Embryonic facial prominence (tissue), 1 donor: Measurements from ENCODE around the gene STXBP4.

Experiments used
- DNase-seq: peaks from one replicate; pipeline ENCODE4 v3.0.0-alpha.2; 2016; ENCODE audit errors: extremely low spot score

The STXBP4 gene

DNA sequence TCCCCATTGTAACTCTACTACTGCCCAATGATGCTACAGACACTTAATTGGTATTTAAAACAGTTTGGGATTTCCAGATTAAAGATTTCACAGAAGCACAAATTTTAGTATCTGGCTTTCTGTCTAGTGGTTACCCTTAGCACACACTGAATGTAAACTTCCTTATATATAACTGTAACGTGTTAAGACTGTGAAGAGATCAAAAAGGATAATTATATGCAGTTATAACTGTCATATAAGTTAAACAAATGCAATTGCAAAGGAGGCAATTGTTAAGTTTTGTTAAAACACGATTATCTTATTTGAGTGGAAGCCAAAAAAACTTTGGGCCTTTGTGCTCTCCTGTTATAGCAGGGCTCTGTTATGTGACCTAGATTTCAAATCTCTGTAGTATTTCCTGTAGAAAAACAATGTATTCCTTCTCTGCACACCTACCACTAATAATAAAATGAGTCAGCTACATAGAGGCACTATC is 147.9 kb downstream of the STXBP4 start:
- DNase-seq: no peak

DNA sequence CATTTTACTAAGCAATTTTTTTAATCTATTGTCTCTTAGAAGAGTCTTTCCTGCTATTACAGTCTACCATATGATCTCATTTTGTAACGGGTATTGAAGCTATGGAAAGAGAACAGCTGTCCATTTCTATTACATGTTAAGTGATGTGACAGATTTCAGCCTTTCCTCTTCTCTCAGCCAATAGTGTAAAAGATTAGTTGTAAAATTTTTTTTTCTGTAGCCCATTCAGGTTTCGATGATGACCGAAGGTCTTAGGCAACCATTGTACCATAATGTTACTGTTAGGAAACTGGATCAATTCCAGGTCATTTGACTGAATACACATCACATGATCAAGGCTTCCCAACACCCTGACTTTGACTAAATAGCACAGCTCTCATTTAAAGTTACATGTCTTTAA is 148.6 kb downstream of the STXBP4 start:
- DNase-seq: no peak

DNA sequence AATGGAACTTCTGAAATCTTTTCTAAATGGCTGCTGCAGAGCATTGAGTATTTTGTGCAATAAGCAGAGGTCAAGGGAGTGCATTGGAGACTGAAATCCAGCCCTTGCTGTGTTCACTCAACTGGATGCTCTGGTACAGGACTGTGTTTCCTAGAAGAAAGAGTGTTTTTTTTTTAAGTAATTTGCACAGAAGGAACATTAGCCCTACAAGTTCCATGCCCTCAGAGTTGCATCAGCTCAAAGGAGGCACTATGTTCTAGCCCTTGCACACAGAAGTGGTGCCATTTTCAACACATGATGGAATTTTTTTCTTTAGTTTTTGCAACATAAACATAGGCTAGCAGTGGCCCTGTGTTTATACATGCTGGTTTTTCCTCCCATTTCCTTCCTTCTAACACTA is 152.1 kb downstream of the STXBP4 start:
- DNase-seq: no peak

DNA sequence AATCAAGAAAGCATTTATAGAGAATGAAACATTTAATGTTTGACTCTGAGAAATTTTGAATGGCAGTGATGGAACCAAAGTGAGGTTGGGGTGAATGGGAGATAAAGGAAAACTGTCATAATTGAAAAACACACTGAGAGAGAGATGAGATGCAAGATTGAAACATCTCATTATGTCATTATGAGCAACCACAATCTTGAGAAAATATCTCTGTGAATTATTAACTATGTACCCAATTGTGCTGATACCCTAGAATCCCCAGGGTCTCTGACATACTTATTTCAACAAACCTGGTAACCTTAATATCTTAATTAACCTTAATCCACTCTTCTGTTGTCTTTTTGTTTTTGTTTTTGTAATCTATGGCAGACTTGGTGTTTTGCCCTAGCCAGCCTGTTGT is 152.7 kb downstream of the STXBP4 start:
- DNase-seq: no peak

DNA sequence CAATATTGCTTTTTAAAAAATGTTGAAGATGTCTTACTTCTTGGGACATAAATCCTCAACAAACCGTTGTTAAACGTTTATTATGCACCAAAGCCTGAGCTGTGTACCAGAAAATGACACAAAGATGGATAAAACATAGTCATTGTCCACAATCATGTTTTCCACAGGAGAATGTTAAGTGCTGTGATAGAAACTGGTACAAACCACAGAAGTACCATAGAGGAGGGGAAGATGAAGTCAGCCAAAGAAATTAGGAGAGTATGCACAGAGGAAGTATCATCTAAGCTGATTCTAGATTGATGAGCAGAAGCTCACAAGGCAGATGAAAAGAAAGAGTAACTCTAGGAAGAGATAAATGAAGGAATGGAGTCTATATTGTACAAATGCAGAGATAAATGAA is 153.5 kb downstream of the STXBP4 start:
- no peak for DNase-seq

DNA sequence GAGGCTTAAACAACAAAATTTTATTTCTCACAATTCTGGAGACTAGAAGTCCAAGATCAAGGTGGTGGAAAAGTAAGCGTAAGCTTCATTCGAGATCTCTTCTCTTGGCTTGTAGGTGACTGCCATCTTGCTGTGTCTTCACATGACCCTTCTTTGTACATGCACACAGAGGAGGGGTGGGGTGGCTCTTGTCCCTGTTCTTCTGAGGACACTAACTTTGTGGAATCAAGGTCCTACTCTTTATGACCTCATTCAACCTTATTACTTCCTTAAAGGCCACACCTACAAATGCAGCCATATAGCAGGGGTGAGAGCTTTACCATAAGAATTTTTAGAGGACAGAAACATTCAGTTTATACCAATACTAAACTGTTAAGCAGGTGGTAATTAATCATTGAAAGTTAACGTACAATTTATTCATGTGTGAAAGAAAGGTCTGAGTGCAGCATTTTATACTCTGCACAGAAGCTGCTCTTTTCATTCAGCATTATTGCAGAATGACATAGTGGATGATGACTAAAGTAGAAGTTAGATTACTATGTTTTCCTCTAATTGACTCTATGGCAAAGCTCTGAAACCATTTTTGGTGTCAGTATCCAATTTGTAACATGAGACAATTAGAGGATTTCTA is 156.3 kb downstream of the STXBP4 start:
- DNase-seq: no peak

DNA sequence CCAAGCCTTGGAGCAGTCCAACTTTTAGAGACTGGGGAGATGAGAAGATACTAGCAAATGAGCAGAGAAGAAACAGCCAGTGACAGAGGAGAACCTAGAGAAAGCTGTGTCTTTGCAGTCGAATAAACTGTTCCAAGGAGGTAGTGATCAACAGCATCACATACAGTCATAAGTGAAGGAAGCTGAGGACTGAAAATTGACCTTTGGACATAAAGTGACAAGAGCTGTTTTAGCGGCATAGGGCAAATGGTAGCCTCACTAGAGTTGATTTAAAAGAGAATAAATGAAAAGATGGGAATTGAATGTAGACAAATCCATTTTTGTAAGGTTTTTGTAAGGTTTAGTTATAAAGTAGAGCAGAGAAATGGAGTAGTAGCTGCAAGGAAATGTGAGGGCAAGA is 165.0 kb downstream of the STXBP4 start:
- DNase-seq: no peak

DNA sequence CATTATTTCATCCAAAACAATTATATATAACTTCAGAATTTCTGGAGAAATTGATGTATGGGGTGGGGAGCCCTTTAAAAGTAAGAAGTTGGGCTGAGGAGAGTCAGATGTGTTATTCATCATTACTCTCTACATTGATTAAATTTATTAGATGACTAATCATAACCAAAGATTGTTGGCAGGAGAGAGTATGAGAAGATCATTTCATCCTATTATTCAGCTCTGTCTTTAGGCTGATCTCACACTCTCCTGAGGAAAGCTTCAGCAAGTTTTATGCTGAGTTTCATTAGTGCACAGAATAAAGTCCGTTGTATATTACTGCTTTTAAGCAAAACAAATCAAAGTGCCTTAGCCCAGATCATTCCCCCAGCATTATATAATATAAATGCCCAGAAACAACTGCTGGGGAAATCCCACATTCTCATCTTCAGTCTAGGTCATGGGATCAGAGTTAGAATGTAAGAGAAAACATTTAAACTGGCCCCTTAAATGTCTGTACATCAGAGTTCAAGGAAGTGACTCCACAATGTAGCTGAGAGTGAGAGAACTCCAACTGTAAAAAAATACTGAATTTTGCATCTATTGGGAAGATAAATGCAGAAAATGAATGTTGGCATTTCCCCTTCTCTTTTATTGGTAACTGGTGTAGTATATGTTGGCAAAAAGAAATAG is 166.1 kb downstream of the STXBP4 start:
- DNase-seq: no peak

DNA sequence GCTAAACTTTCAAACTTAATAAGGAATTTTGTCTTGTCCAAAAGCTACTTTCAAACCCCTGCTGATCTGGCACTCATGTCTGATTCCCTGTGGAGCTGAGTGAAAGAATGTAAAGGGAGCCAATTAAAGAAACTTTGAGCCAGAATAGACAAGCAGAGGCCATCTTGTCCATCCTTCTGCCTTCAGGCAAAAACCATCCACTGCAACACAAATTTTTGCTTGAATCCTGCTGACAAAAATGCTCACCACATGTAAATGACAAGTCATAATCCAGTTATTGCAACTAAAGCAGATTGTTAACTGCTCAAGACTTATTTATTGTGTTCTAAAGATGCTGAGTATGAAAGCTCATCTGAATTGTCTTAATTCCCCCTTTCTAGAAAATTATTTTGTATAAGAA is 172.2 kb downstream of the STXBP4 start:
- no peak for DNase-seq

DNA sequence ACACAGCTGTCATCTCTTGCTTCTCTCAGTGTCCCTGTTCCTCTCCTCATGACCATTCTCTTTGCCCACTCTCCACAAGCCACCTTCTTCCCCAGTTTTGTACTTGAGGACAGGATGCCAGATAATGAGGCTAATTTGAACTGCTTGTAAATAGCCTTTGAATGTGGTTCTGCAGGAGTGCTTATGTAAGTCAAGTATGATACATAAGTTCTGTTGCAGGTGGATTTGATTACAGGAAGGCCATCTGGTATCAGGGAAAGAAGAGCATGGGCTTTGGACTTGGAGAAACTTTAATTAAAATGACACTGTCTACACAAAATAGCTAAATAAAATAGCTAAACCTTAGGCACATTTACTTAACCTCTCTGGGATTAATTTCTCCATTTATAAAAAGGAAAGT is 176.0 kb downstream of the STXBP4 start:
- no peak for DNase-seq

DNA sequence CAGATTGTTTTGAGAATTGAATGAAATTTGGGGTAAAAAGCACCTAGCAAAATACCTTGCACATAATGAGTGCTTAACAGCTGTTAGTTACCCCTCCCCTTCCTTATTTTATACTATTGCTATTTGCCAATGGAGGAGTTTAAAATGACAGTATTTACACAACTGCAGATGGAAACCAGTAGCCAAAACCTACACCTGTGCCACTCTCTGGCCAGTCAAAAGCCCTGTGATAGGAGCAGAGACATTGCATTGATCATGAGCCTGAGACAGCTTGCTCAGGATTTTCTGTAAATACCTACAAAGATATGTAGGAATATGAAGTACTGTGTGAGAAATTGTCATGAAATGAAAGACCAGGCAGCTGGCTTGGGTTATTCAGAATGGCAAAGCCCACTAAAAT is 180.9 kb downstream of the STXBP4 start:
- DNase-seq: no peak

DNA sequence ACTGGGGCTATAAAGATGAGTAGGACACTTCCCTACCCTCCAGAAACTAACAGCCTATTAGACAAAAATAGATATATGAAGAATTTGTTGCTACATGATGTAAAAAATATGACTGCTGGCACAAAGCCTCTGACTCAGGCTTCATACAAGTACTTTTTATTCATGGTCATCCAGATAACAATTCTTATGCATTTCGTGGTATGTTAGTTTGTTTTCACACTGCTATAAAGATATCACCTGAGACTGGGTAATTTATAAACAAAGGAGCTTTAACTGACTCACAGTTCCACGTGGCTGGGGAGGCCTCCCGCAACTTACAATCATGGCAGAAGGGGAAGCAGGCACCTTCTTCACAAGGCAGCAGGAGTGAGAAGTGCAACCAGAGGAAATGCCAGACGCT is 183.7 kb downstream of the STXBP4 start:
- no peak for DNase-seq

DNA sequence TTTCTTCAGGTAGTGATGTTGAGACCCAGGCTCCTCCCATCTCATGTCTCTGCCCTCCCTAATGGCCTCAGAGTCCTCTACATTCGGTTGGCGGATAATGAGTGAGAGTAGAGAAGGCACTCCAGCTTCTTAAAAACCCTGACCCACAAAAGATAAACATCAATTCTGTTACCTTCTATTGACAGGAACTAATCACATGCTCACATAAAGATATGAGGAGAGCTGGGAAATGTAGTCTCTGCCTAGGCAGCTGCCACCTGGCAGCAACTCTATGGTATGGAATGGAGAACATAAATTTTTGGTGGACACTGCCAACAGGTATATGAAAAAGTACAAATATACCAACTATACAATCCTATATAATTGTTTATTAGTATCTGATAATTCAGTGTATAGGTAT is 185.5 kb downstream of the STXBP4 start:
- no peak for DNase-seq

DNA sequence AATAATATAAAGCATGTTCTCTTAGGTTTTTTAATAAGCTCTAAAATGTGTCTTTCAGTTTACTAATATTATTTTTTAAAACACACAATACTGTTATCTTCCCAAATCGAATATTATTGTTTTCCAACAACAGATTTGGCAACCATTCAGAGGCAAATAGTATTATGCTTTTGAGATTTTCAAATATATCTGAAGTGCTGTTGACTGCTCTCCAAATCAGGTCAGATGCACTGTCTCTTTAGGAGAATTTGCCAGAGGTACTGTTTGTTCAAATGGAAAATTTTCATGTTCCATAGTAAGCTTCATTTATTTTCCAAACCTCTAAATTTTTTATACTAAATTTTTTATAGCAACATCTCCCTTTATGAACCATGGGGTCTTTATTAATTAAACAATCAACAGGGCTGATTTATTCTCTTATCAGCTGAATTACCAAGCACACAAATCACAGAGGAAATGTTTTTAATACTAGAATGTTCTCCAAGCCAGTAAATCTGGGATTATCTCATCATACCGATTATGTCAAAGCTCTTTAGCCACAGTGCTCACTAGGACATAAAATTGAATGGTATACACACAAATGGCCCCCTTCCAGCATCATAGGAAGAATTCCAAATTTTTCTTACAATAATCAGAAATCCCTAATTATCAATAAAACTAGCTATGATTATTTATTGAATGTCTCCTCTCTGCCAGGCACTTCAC is 187.4 kb downstream of the STXBP4 start:
- no peak for DNase-seq

DNA sequence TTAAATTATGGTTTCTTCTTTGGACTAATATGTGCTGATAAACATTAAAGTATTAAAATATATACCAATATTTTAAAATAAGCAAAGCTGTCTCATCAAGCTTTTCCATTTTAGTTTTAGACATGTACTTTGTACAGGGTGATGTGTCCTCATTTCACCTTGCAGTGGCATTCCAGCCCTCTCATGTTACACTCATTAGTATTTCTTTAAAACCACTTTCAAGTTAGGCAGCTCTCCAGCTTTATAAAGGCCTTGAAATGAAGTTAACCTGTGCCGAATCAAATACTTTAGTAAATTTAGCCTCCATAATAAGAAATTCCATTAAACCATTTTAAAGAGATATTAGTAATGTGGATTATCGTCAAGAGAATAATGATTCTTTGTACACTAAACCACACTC is 188.6 kb downstream of the STXBP4 start:
- DNase-seq: no peak

DNA sequence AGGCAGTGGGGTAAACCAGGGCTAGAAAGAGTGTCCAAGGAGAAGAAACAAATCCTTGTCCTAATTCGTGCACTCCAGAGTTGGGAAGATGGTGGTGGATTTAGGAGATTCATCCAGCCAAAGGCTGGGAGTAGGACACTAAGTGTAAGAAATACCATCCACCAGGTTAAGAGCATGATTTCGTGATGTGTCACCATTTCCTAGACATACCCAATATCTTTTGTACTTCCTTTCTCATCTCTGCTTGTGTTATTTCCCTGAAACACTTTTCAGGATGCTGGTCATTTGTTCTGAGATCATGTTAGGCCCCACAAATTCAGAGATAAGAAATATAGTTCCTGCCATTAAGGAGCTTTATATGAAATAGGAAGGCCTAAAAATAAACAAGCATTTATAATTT is 189.9 kb downstream of the STXBP4 start:
- DNase-seq: no peak

DNA sequence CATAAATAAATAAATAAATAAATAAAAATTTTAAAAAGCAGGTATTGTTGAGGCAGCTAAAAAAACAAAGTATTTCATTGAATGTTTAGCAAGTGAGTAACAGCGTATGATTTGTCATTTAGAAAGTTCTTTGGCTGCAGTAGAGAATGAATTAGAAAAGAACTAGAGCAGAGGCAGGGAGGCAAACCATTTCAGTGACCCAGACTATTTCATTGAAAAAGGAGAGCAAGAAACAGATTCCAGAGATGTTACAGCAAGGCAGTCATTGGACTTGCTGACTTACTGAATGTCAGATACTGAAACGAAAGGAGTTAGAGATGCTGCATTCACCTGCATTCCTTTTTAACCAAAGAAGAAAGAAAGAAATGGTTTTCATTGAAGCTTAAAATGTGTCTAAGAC is 190.7 kb downstream of the STXBP4 start:
- DNase-seq: no peak

DNA sequence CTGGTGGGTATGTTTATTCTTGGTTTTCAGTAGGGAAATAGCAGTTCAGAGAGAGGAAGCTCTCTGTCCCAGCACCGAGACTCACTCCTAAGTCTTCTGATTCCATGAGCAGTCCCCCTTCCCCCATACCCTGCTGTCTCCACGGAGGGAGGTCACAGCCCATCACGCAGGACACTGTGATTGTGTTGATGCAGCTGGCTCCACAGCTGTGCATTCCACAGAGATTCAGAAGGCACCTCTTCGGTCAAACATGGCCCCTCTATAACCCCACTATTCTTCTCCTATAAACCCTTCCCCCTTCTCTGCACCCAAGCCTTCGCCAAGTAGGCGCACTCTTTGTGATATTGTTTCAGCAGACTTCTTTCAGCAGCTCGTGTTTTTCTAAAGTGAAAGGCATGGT is 191.9 kb downstream of the STXBP4 start:
- DNase-seq: no peak

DNA sequence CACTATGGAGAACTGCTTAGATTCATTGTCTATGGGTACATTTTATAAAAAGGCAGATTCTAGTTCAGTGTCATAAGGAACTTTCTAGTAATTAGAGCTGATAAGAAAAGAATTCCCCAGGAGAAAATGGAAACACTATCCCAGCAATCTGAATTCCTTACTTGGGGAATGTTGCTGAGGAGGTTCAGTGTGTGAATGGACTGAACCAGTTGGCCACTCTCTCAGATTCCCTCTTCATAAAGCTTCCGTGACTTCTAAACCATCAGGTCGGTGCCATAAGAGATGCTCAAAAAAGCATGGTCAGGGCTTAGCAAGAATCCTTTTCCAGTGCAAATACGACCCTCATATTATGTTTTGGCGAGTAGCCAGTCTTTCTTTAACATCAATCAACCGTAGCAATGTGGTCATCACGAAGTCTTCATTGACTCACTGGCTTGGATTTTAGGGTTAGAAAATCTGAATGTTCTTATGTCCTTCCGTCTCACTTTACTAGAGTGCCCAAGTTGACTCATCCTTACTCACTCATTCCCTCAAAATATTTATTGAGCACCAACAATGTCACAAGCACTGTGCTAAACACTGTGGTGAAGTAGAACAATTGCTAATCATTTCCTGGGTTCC is 193.5 kb downstream of the STXBP4 start:
- no peak for DNase-seq

DNA sequence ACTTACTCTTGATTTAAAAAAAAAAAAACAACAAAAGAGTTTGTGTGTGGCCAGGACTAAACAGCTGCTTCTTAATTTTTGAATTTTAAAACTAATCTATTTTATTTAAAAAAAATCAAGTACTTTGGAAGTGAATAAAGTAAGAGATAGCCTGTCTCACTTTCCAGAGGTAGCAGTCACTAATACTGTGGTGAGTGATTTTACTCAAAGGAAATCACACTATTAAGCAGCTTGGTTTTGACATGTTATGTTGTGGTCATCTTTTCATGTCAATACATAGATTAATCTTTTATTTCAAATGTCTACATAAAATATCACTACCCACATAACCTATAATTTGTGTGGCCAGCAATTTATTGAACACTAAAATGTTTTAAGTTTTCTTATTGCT is 194.0 kb downstream of the STXBP4 start:
- DNase-seq: no peak

DNA sequence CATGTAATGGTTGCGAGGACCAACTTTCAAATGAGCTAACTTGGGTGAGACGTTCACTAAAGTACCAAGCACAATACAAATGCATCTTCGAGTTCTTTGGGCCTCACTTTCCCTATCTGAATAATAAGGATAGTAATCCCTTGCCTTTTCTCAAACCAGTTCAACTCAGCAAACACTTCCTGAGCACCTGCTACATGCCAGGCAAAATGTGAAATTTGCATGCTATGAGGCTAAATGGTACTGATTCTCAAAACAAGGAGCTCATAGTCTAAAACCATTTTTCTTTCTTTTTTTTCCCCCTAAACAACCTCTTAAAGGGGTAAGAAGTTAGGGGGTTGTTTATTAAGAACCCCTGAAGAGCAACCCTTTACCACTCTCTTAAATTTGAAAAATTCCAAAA is 194.8 kb downstream of the STXBP4 start:
- DNase-seq: no peak

DNA sequence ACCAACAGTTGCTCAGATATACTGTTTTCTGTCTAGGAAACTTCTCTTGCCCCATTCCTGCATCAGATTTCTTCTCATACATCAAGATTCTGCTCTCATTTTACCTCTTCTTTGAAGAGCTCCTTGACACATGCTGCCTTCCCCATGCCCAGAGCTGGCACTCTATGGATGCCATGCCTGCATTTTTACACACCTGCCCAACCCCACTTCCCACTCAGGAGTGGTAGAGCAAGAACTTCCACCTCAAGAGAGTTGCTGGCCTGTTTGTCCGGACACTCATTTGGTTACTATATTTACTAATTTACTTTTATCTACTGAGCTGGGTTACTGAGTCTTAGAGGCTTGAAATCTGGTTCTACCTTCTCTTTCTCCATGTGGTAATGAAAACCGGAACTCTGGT is 197.9 kb downstream of the STXBP4 start:
- DNase-seq: no peak
